CD4-positive, alpha-beta T cell treated with Interleukin-17A for 1 hour (primary cell): ENCODE data around the gene SPINK2.
A peak's percentile ranks its signal among the peaks of the same experiment; 100 is the strongest.

Source experiments
- DNase-seq: peaks from one replicate; pipeline ENCODE4 v3.0.0-alpha.2; 2020

The SPINK2 gene

DNA sequence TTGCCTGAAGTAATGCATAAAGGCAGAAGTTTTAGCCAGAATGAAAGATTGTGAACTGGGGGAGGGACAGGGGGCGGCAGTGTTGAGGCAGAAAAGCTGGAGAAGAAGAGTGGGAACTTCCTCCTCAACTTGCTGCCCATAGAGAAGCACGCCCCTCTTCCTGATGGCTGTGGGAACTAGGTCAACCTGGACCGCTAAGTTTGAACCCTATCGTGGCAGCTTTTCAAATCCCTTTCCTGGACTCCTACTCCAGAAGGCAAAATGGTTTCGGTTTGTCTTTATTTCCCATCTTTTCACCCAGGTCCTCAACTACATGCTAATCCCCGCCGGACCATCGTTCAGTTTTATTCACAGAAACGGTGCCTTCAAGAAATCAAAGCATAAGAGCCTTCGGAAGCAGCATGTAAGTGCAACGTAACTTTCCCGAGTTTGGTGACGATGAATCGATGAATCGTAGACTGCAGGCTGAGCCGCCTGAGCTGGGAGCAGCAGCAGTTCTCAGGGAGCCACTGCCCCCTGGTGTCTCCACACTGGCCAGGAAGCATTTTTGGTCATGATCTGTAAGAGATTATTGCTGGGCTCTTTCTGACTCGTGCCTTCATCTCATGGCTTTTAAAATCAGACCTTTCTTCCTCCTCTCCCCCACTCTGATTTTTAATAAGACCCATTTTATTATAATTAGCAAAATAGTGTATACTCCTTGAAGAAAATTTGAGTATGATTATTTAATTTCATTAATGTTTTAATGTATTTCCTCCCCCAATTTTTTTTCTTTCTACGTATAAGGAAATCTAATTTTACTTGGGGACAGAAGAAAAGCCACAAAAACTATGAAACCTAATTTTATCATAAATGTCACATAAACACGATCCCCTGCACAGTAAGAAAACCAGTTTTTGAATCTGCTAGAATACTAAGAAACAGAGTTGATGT, 21.4 kb downstream of the SPINK2 start:
- DNase-seq, result peak; percentile 87

- DNase-seq, result no peak
Observed at GRCh38 chr4:56799161-56799759, 22.2 kb downstream of the SPINK2 start.

DNA sequence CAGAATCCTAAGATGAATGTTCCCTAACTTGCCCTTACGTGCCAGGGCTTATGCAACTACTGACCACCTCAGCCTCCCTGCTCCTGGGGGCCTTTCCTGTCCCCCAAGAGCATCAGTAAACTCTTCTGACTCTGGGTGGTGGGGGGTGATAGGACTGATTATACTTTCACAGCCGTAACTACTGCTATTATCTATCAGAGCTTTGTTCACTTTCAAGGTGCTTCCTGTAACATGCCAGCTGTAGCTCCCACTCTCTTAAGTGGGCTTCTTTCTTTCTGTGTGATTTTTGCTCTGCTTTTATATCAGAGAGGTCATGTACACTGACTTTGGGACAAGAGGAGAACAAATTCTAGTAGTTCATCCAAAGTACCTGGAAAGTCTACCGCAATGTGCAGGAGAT, 25.3 kb downstream of the SPINK2 start:
- DNase-seq, result no peak

- no peak for DNase-seq
Observed at GRCh38 chr4:56791316-56791715, 30.2 kb downstream of the SPINK2 start.

- DNase-seq, result no peak
Observed at GRCh38 chr4:56790691-56791091, 30.8 kb downstream of the SPINK2 start.

GRCh38 chr4:56788081-56788480, 33.4 kb downstream of the SPINK2 start:
- no peak for DNase-seq

DNA sequence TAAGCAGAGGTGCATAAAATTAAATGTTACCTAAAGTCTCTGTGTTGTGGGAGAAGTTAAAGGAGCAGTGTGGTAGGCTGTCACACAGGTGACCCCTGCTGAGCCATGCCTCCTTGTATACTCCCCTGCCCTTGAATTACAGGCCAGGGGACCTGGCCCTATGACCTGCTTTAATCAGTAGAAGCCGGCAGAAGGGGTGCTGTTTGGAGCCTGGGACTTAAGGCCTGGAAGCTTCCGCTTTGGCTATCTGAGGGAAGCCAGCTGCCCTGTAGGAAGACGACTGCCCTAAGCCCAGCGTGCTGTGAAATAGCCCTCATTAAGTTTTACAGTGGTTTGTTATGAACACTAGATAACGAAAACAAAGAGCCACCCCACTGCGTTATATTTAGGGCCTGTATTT, 34.1 kb downstream of the SPINK2 start:
- DNase-seq, result no peak

DNA sequence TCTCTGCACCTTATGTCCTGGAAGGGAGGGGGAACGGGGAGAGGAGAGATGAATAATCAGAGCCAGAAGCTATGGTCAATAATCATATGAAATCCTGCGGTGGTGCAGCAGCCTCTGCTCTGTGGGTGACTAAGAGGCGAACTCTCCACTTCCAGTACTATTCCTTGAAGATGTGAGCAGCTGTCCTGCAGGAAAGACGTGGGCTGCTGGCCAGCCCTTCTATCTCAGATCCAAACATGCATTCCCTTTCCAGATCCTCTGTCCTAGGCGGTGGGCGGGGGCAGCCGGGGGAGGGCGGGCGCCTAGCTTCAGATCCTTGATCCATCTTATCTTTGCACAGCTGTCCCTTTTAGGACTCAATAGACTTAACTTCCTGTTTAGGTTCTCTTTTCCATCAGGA, 34.5 kb downstream of the SPINK2 start:
- DNase-seq, result no peak

DNA sequence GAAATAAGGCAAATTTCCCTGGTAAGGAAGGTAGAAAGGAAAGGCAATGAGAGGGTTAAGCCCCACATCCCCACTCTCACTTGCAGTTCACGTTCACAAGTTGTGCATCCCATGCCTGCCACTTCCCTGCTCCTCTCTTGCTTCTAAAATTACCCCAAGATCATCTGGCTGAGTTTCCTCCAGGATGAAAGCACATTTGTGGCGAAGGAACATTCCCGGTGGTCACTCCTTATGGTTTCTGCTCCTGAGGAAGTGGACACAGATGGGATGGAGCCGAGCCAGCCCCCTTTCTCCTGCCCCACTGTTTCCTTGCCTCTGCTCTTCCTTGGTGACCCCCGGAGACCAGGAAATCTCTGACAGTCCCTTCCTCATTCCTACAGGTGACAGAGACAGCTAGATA, 37.5 kb downstream of the SPINK2 start:
- DNase-seq, result no peak

DNA sequence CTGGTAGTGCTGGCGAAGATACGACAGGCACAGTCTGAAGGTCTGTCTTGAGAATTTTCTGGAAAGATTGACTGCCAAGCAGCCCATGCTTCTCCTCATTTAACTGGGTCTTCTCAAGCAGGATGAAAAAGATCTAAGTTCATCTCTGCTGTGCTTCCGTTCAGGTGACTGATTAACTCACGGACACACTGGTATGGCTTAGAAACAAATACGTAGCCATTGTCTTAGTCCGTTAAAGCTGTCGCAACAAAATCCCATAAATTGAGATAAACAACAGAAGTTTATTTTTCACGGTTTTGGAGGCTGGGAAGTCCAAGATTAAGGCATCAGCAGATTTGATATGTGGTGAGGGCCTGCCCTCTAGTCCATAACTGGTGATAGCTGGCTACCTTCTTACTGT, 39.5 kb downstream of the SPINK2 start:
- DNase-seq, result no peak

GRCh38 chr4:56773346-56773745, 48.2 kb downstream of the SPINK2 start:
- DNase-seq, result no peak

DNA sequence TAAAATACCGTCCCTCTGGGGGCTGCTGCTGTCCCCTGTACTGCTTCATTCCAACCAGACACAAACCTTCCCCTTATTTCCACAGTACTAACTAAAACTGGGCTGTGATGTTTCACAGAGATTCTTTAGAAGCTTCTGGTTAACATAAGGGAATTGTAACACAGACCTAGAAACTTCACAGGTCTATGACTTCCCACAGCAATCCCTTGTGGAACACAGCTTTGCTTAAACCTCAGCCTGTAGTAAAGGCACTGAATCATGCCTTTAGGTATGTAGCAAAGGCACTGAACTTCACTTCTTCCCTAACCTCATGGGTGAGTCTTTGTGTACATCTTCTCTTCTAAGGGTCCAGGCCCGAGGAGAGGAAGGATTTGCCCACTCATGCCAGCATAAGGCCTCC, 49.4 kb downstream of the SPINK2 start:
- no peak for DNase-seq

DNA sequence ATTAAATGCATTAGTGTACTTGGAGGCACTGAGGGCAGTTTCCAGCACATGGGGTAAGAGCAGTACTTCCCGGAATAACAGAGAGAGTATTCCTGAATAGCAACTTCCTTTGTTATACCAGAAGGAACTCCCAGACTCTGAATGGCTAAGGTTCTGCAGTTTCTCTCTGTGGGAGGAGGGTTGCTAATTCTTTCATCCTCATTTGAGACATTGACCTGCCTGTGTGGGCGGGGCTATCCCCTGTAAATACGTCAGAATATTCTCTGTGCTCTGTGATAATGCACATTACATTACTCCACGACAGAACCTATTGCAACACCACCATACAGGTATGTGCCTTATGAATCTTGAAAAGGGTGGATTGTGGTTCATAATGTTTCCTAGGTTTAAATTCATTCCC, 52.7 kb downstream of the SPINK2 start:
- DNase-seq, result no peak

- no peak for DNase-seq
Observed at GRCh38 chr4:56768316-56768715, 53.2 kb downstream of the SPINK2 start.

DNA sequence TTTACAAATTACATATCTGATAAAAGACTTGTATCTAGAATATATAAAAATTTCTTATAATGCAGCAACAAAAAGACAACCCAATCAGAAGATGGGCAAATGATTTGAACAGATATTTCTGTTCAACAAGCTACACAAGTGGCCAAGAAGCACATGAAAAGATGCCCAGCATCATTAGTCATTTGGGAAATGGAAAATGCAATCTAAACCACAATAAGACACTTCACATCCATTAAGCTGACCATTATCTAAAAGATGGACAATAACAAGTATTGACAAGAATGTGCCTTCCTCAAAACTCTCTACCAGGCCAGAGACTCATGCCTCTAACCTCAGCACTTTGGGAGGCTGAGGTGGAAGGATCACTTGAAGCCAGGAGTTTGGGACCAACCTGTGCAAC, 53.9 kb downstream of the SPINK2 start:
- no peak for DNase-seq

GRCh38 chr4:56764775-56765174, 56.7 kb downstream of the SPINK2 start:
- DNase-seq, result no peak

GRCh38 chr4:56764223-56764622, 57.3 kb downstream of the SPINK2 start:
- no peak for DNase-seq

- peak; percentile 44 for DNase-seq
Observed at GRCh38 chr4:56762484-56763250, 58.8 kb downstream of the SPINK2 start.

- no peak for DNase-seq
Observed at GRCh38 chr4:56760183-56760582, 61.3 kb downstream of the SPINK2 start.
